Prostate gland (tissue), 2 donors: ENCODE results near the gene ZEB2. TPM values are rescaled to one million over a fixed set of nuclear protein-coding genes. Genes with fewer than 3 reads are reported as not detected.

Source experiments
- DNase-seq: peaks from one replicate; pipeline ENCODE4 v3.0.0-alpha.2; 2019; ENCODE audit warnings: low spot score
- H3K27ac ChIP-seq, 2 donors: fragments of 200-600 bp; sonication (generic); 2 replicates each; pipeline ENCODE4 v1.5.1; 2017 to 2019
- H3K27me3 ChIP-seq: fragments of 200-600 bp; sonication (generic); replicated peaks from 2 replicates; pipeline ENCODE4 v1.5.1; 2019; ENCODE audit not compliant: insufficient read depth
- H3K36me3 ChIP-seq, 2 donors: fragments of 200-600 bp; sonication (generic); 1 replicate in 1 of 2; 2 replicates in 1 of 2; pipeline versions ENCODE4 v1.5.1 to v1.8.1; 2017 to 2019
- H3K4me1 ChIP-seq: fragments of 200-600 bp; sonication (generic); replicated peaks from 2 replicates; pipeline ENCODE4 v1.5.1; 2019
- H3K4me3 ChIP-seq, 2 donors: fragments of 200-600 bp; sonication (generic); 2 replicates each; pipeline ENCODE4 v1.5.1; 2017 to 2019
- H3K9me3 ChIP-seq: fragments of 200-600 bp; sonication (generic); 2 replicates; pipeline ENCODE4 v1.5.1; 2017
- CTCF ChIP-seq, 4 experiments: fragments of 200-600 bp in 2 of 4; fragments of 450-650 bp in 2 of 4; sonication (generic) in 2 of 4; IDR thresholded peaks; 1 replicate in 3 of 4; 2 replicates in 1 of 4; pipeline ENCODE4 v1.5.1; 2016 to 2019; ENCODE audit warnings: antibody characterized with exemption in 4 of 4, mild to moderate bottlenecking in 2 of 4, moderate library complexity in 2 of 4
- POLR2A ChIP-seq: fragments of 450-650 bp; IDR thresholded peaks from one replicate; pipeline ENCODE4 v1.6.1; 2016; ENCODE audit warnings: antibody characterized with exemption, mild to moderate bottlenecking
- POLR2AphosphoS5 ChIP-seq: sonication (generic); formaldehyde crosslinking; IDR thresholded peaks from one replicate; pipeline ENCODE4 v1.6.1; 2017; ENCODE audit warnings: antibody characterized with exemption
- WGBS: methylation state at CpG from one replicate; pipeline ENCODE4 v1.1.5; 2018; 5-methylcytosine and 5-hydroxymethylcytosine counted together
- intact Hi-C: fragments of 100-400 bp; cut with DNase I; formaldehyde crosslinking; loops from one replicate; pipeline ENCODE4 v1.14.2; 2022
- total RNA-seq, 2 donors: library from RNA; depleted of rRNA; stranded (reverse); fragments of >200 nt; gene quantifications; one replicate each; pipeline ENCODE4 v1.1.0, GENCODE V29; 2016

ZEB2 gene
- total RNA-seq, 2 donors from 2014 or later: 13.1 to 80.4 TPM

GRCh38 chr2:144443837-144444817 is 75.8 kb downstream of the ZEB2 start:
- TF ChIP-seq POLR2AphosphoS5 (no peak), POLR2A (no peak), CTCF (IDR thresholded peaks at IDR 0.05) (no peak)
- no peaks in the 10 kb centered on the region for H3K36me3 ChIP-seq
- intact Hi-C loops: no loop called here
- no peaks in the 10 kb centered on the region for H3K27me3 ChIP-seq
- H3K4me1 ChIP-seq: no peaks in the 10 kb centered on the region
- no peaks in the 10 kb centered on the region for H3K9me3 ChIP-seq
- no peak overlapping the region for H3K4me3 ChIP-seq
- no peak overlapping the region for H3K27ac ChIP-seq
- 61% methylated on average over 6 of the region's 6 CpGs for WGBS
- DNase-seq: no peak

GRCh38 chr2:144441711-144442141 is 78.2 kb downstream of the ZEB2 start:
- WGBS: 81% methylated on average over 2 of the region's 2 CpGs

GRCh38 chr2:144439993-144440392 is 79.9 kb downstream of the ZEB2 start:
- Histone ChIP-seq H3K27me3 (no peaks in the 10 kb centered on the region), H3K4me1 (no peaks in the 10 kb centered on the region), H3K4me3 (no peak overlapping the region), H3K9me3 (no peaks in the 10 kb centered on the region), H3K36me3 (no peaks in the 10 kb centered on the region), H3K27ac (no peak overlapping the region)
- no peak for DNase-seq
- no peak for TF ChIP-seq POLR2AphosphoS5
- TF ChIP-seq CTCF (IDR thresholded peaks at IDR 0.05): no peak
- TF ChIP-seq POLR2A: no peak
- intact Hi-C loops: no loop called here
- 86% methylated on average over 1 of the region's 1 CpG for WGBS

More at GRCh38 chr2:144441711-144442141, 78.2 kb downstream of the ZEB2 start:
- no peak for TF ChIP-seq POLR2AphosphoS5
- TF ChIP-seq CTCF (IDR thresholded peaks at IDR 0.05): no peak
- no peak for TF ChIP-seq POLR2A
- Histone ChIP-seq H3K9me3 (no peaks in the 10 kb centered on the region), H3K27ac (no peak overlapping the region), H3K27me3 (no peaks in the 10 kb centered on the region), H3K4me1 (no peaks in the 10 kb centered on the region), H3K36me3 (no peaks in the 10 kb centered on the region), H3K4me3 (no peak overlapping the region)
- intact Hi-C loops: no loop called here
- DNase-seq: no peak

- H3K4me3 ChIP-seq: no peak overlapping the region
- TF ChIP-seq CTCF (IDR thresholded peaks at IDR 0.05) (no peak), POLR2A (no peak), POLR2AphosphoS5 (no peak)
- no peak overlapping the region for H3K27ac ChIP-seq
- intact Hi-C loops: no loop called here
- H3K4me1 ChIP-seq: no peaks in the 10 kb centered on the region
- H3K36me3 ChIP-seq: no peaks in the 10 kb centered on the region
- no peaks in the 10 kb centered on the region for H3K9me3 ChIP-seq
- H3K27me3 ChIP-seq: no peaks in the 10 kb centered on the region
- DNase-seq: no peak
- 87% methylated on average over 8 of the region's 8 CpGs for WGBS
These were observed 80.9 kb downstream of the ZEB2 start for GRCh38 chr2:144438801-144439631.
